GM21737 (cell line): ENCODE data around the gene CRYBG3.
"Not testable (repeated sequence)": the region's sequence is repeated elsewhere in the genome, so short reads cannot be mapped to it uniquely, and the experiment has no call there.

Experiments
- ATAC-seq: cut with Tn5 transposase; IDR thresholded peaks from one replicate; pipeline ENCODE4 v1.9.1; 2021; ENCODE audit warnings: mild to moderate bottlenecking, moderate library complexity; ENCODE audit not compliant: unreplicated experiment

The CRYBG3 gene

GRCh38 chr3:97821774-97822358, at the start of gene CRYBG3:
Gene CRYBG3, plus strand, starts transcription at chr3:97822011. Its CDS starts 196 bp downstream, at chr3:97822207.
- peak; percentile 100 for ATAC-seq

GRCh38 chr3:97772926-97773325, 48.9 kb upstream of the CRYBG3 start:
- no peak for ATAC-seq

- no peak for ATAC-seq
Observed at GRCh38 chr3:97778152-97778551, 43.7 kb upstream of the CRYBG3 start.

- peak; percentile 59 for ATAC-seq
Observed at GRCh38 chr3:97793420-97794019, 28.3 kb upstream of the CRYBG3 start.

- ATAC-seq = no peak
Observed at GRCh38 chr3:97795951-97796350, 25.9 kb upstream of the CRYBG3 start.

GRCh38 chr3:97804471-97804870, 17.3 kb upstream of the CRYBG3 start:
- ATAC-seq = no peak

- no peak for ATAC-seq
Observed at GRCh38 chr3:97810779-97811390, 10.9 kb upstream of the CRYBG3 start.

GRCh38 chr3:97815149-97815917, 6.5 kb upstream of the CRYBG3 start:
- ATAC-seq = no peak

GRCh38 chr3:97816811-97817210, 5.0 kb upstream of the CRYBG3 start:
- no peak for ATAC-seq

- ATAC-seq = no peak
Observed at GRCh38 chr3:97817965-97818364, 3.8 kb upstream of the CRYBG3 start.

GRCh38 chr3:97820780-97821179, 1.0 kb upstream of the CRYBG3 start:
- no peak for ATAC-seq

GRCh38 chr3:97821287-97821773, 481 bp upstream of the CRYBG3 start:
- peak; percentile 50 for ATAC-seq

GRCh38 chr3:97822359-97822775, 556 bp downstream of the CRYBG3 start:
- peak; percentile 13 for ATAC-seq

GRCh38 chr3:97823046-97824004, 1.5 kb downstream of the CRYBG3 start:
- ATAC-seq = no peak

- no peak for ATAC-seq
Observed at GRCh38 chr3:97825101-97825500, 3.3 kb downstream of the CRYBG3 start.

- ATAC-seq = no peak
Observed at GRCh38 chr3:97827741-97828471, 6.1 kb downstream of the CRYBG3 start.

GRCh38 chr3:97829198-97829597, 7.4 kb downstream of the CRYBG3 start:
- no peak for ATAC-seq

GRCh38 chr3:97830638-97831037, 8.8 kb downstream of the CRYBG3 start:
- no peak for ATAC-seq

GRCh38 chr3:97831140-97831539, 9.3 kb downstream of the CRYBG3 start:
- ATAC-seq = no peak

- ATAC-seq = not testable (repeated sequence)
Observed at GRCh38 chr3:97833184-97833583, 11.4 kb downstream of the CRYBG3 start.
